GM12891 (cell line): ENCODE measurements around the gene CHST4.

Source experiments
- PAX5 ChIP-seq: IDR thresholded peaks from 2 replicates; pipeline ENCODE4 v1.6.1; 2011; ENCODE audit warnings: low read length, moderate library complexity, mild to moderate bottlenecking; ENCODE audit not compliant: insufficient read depth, severe bottlenecking
- POLR2A ChIP-seq: IDR thresholded peaks from 2 replicates; pipeline ENCODE4 v1.6.1; 2011; ENCODE audit warnings: low read depth, low read length, control low read depth
- POLR2AphosphoS5 ChIP-seq: IDR thresholded peaks from 2 replicates; pipeline ENCODE4 v1.6.1; 2011; ENCODE audit warnings: low read depth, low read length, control low read depth

GRCh38 chr16:71476457-71477124 lies 49.6 kb upstream of the CHST4 start:
- TF ChIP-seq POLR2A (no peak), POLR2AphosphoS5 (no peak), PAX5 (no peak)
